ENCODE measurements around the gene CORO7.
"Not testable (repeated sequence)": the region's sequence is repeated elsewhere in the genome, so short reads cannot be mapped to it uniquely, and the experiment has no call there.

The CORO7 gene

DNA sequence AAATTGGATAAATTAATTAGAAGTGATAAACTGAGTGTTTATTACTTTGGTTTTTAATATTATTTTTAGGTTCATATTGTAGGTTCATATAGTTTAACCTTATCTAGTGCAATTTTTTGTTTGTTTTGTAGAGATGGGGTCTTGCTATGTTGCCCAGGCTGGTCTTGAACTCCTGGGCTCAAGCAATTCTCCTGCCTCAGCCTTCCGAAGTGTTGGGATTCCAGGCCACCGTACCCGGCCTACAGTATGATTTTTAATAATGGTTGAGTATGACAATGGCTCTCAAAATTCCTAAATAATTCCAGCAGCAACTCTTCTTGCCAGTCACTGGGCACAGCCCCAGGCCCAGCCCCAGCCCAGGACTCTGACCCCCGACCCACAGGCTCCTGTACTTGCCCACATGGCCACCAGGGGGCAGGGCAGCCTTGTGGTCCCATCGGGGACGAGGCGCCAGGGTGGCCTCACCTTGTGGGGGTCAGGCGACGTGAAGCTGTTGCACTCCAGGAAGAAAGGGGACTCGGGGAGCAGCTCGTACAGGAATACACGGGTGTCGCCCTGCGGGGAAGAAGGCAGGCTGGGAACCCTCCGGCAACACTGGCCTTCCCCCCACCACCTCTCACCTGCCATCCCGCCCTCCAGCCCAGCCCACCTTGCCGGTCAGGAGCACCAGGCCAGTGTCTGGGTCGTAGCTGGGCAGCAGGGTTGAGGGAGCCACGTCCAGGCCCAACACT is 57.4 kb downstream of the CORO7 start:
- in situ Hi-C loops (cut with MboI; ENCODE audit: low sequenced_read_pairs) = no loop called here

DNA sequence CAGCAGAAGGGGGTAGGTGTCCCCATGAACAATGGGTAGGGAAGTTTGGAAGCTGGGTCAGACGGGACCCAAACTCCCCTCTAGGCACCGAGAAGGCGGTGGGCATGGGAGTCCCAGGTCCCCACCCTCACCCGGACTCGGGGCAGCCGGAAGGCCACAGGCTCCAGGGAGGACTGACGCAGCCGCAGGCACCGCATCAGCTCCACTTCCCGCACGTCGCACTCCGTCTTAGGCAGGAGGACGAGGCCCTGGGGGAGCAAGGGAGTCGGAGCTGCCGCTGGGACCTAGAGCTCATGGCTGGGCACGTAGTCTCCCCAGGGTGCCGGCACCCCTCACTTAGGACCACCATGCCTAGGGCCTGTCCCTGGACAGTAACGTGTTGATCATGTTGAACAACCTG is 58.2 kb downstream of the CORO7 start:
- in situ Hi-C loops (cut with MboI; ENCODE audit: low sequenced_read_pairs) = no loop called here

DNA sequence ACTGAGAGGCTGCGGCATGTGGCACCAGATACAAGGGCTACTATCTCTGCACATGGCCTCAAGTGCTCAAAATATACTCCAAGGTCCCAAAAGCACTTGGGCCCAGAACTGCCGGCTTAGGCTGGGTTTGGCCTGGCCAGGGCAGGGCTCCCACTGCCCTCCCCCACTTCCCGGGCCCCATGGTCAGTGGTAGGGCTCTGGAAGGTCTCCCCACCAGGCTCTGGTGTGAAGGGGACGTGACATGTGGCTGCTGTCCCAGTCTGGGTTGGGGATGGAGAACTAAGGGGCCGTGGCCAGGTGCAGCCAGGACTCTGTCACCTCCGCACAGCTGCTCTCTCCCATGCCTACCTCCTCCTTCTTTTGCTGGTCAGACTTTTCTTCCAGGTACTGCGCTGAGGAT is 59.6 kb downstream of the CORO7 start:
- in situ Hi-C loops (cut with MboI; ENCODE audit: low sequenced_read_pairs) = no loop called here

DNA sequence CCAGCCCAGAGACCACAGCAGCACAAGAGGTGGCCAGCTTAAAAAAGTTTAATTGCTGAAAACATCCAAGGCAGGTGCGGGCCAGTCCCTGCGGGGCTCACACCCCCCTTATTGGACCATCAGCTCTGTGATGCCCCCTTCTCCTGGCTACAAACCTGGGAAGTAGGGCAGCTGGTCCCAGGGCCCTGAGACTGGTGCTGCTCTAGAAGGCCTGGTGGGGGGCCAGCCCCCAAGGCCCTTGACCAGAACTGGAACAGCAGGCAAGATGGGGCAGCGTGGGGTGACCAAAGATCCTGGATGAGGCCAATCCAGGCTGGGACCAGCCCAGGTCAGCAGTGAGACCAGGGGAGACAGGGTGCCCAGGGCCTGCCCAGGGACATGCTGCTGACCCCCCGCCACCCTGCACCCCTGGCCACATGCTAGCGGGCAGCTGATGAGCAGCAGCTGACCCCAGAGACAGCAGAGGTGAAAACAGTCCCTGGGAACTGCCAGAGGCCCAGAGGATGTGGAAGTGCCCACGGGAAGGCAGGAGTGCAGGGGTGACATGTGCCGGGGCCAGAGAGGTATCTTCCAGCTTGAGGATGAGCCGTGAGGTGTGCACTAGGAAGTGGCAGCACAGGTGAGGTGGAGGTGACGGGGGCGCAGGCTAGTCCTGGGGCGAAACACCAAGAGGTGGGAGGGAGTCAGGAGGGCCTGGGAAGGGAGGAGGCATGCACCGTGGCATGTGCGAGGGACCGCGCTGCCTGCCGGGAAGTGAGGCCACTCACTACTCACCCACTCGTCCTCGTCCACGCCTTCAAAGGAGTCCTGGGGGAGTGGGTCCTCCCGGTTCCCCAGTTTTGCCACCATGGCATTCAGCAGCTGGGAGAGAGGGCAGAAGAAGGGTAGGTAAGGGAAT is 61.6 kb downstream of the CORO7 start:
- in situ Hi-C loops (cut with MboI; ENCODE audit: low sequenced_read_pairs) = no loop called here

DNA sequence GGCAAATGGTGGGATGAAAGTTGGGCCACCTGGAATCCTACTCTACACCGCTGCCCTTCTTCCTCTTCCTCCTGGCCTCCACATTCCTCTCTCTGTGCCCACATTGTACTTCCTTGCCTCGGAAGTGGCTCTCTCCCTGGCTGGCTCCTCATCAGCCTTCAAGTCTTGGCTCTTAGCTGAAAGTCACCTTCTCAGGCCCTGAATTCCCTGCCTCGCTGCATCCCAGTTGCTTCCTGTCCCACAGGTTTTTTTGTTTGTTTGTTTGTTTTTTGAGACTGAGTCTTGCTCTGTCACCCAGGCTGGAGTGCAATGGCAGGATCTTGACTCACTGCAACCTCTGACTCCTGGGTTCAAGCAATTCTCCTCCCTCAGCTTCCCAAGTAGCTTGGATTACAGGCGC is 62.7 kb downstream of the CORO7 start:
- in situ Hi-C loops (cut with MboI; ENCODE audit: low sequenced_read_pairs) = no loop called here

DNA sequence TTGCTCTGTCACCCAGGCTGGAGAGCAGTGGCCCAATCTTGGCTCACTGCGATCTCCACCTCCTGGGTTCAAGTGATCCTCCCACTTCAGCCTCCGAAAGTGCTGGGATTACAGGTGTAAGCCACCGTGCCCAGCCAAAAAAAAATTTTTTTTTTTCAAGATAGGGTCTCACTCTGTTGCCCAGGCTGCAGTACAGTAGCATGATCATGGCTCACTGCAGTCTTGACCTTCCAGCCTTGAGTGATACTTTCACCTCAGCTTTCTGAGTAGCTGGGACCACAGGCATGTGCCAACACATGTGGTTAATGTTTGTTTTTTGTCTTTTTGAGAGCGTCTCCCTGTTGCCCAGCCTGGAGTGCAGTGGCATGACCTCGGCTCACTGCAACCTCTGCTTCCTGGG is 63.6 kb downstream of the CORO7 start:
- in situ Hi-C loops (cut with MboI; ENCODE audit: low sequenced_read_pairs) = no loop called here

DNA sequence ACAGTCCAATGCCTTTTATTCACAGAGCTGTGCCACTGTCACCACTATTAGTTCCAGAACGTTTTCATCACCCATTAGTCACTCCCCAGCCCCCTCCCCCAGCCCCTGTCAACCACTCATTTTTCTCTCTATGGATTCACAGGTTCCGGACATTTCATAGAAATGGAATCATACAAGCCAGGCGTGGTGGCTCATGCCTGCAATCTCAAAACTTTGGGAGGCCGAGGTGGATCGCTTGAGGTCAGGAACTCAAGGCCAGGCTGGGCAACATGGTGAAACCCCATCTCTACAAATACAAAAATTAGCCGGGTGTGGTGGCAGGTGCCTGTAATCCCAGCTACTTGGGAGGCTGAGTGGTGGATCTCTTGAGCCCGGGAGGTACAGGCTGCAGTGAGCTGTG is 64.5 kb downstream of the CORO7 start:
- in situ Hi-C loops (cut with MboI; ENCODE audit: low sequenced_read_pairs) = no loop called here

DNA sequence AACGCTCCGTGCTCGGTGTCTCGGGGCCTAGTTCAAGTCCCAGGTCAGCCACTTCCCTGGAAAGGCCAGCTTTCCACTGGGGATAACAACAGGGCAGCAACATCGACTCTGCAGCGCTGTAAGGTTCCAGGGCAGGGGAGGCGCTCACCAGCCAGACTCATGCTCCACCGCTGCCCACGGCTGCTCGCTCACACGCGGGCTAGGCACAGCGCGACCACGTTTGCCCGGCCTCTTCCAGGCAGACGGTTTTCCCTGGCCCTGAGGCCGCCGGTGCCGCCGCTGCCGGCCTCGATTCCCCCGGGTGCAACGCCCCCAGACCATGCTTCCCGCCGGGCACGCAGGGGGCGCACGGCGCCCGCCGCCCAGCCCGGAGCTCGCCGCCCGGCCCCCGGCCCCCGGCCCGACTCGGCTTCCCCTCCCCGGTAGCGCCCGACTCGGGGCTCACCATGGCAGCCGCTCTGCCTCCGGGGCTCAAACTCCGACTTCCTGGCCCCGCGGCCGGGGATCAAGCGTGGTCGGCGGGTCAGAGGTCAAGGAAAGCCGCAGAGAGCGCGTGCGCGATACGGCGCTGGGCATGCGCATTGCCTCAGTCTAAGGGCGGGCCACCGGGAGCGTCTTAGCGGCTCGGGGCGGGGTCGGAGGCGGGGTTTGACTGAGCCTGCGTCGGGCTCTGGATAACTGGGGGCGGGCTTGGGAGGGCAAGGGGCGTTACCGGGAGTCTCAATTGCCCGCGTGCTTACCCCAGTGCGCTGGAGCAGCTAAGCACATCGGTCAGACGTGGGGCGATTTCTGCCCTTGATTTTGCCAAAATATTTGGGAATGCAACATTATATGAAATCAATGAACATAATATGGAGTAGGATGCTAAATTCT is 65.4 kb downstream of the CORO7 start, which contains the start of gene PAM16:
Gene PAM16, minus strand, starts transcription at position 535 of the 873 bp plus-strand sequence. Its CDS starts 87 bp downstream, at position 448.
- in situ Hi-C loops (cut with MboI; ENCODE audit: low sequenced_read_pairs) = no loop called here

DNA sequence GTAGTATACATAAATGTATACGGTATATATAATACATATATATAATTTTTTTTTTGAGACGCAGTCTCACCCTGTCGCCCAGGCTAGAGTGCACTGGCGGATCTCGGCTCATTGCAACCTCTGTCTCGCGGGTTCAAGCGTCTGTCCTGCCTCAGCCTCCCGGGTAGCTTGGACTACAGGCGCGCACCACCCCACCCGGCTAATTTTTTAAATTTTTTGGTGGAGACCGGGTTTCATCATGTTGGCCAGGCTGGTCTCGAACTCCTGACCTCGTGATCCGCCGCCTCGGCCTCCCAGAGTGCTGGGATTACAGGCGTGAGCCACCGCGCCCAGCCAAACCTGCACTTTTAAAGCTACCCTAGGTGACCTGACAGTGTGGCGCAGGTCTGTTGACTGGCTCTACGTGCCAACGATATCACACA is 66.0 kb downstream of the CORO7 start:
- in situ Hi-C loops (cut with MboI; ENCODE audit: low sequenced_read_pairs) = no loop called here

DNA sequence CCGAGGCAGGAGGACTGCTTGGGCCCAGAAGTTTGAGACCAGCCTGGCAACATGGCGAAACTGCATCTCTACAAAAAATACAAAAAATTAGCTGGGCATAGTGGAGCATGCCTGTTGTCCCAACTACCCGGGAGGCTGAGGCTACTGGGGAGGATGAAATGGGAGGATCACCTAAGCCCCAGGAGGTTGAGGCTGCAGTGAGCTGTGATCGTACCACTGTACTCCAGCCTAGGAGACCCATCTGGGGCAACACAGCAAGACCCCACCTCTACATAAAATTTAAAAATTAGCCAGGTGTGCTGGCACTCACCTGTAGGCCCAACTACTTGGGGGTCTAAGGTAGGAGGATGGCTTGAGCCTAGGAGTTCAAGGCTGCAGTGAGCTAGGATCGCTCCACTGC is 67.1 kb downstream of the CORO7 start:
- in situ Hi-C loops (cut with MboI; ENCODE audit: low sequenced_read_pairs) = no loop called here

DNA sequence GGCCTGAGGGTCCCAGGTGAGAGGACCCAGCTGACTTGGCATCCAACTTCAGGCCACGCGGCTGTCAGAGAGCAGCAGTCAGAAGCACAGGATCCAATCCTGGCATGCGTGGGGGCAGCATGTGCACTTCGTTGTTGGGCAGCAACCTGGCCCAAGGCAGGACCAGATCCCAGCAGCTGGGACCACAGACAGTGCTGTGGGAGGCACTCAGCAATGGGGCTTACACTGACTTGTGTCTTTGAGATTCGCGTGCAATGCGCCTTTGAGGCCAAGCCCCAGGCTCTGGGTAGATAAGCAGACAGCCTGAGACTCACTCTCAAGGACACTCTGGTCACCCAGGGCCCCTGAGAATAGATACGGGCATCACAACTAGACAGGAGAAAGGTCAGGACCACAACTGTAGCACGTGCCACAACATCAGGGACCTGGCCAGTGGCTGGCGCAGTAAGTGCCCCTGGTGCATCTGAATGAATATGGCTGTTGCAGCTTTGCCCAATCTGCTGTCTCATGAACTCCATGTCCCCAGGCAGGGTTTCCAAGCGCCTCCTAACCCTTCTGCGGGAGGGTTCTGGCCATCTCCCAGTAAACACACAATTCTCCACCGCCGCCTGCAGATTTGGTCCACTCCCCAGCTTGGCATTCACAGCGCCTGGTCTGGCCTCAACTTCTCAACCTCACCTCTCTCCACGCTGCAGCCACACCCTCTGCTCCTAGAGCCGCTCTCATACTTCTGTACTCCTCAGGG is 68.5 kb downstream of the CORO7 start:
- in situ Hi-C loops (cut with MboI; ENCODE audit: low sequenced_read_pairs) = no loop called here

DNA sequence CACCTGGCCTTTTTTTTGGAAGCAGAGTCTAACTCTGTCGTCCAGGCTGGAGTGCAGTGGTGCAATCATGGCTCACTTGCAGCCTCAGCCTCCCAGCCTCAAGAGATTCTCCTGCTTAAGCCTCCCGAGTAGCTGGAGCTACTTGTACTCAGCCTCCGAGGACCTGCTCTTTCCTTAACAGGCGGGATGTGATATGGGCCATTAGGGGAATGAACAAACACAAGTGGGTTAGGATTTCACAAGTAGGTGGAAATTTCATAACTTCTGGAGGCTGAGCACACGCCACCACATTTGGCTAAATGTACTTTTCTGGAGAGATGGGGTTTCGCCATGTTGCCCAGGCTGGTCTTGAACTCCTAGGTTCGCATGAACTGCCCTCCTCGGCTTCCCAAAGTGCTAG is 69.4 kb downstream of the CORO7 start:
- in situ Hi-C loops (cut with MboI; ENCODE audit: low sequenced_read_pairs) = no loop called here

DNA sequence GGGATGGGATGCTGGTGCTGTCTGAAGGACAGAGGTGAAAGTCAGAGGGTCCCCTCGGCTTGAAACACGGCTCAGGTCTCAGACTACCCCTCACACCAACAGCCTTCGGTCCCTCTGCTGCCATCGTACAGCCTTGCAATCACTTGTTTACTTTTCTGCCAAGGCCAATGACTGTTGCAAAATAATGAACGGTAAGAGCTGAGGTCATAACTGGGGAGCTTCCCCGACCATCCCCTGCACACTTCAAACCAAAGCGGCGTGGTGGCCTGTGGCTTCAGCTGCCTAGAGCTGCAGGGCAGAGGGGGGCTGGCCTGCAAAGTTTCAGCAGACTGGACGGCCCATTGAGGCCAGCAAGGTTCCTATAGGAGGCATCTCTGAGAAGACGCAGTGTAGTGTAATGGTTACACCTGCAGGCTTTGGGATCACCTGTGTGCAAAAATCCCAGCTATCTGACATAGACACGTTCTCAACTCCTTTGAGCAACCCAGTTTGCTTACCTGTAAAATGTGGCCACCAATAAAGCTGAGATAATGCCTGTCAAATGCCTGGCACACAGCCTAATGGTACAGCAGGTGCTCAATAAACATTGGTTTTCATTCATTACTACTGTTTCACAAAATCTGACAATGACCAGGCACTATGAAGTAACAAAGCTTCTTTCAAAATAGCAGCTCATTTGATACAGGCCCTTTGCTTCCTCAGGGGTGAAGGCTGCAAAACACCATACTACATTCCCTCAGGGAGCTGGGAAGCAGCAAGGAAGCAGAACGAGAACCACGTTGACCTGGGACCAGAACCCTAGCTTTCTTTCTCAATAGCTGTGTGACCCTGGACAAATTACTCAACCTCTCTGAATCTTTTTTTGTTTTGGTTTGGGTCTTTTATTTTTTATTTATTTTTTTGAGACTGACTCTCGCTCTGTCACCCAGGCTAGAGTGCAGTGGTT is 70.3 kb downstream of the CORO7 start:
- in situ Hi-C loops (cut with MboI; ENCODE audit: low sequenced_read_pairs) = no loop called here

DNA sequence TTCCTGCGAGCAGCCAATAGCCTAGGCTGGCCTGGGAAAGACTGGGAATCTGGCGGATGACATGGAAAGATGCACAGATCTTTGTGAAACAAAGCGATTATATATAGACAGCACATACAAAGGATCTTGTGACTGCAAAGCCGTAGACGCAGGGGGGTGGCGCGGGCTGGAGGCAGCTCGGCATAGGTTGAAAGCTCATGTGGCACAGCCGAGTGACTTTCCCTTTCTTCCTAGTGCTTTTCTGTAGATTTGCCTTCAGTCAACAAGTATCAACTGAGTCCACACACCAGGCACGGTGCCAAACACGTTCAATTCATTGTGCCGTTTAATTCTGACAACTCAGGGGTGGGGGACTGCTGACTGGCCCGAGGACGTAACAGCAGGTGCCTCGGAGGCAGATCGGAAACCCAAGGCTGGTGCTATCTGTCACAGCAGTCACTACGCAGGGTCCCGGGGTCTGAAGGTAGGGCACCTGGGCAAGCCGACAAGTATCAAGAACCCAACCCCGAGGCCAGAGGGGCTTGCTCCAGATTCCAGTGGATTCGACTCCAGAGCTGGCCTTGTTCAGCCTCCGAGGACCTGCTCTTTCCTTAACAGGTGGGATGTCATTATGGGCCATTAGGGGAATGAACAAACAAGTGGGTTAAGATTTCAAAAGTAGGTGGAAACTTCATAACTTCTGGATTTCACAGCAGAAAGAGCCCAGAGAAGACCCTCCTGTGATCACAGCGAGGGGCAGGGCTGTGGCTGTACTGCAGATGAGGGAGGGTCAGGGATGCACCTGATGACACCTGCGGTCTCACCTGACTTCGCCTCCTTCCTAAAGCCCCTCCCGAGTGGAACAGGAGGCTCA is 71.2 kb downstream of the CORO7 start:
- in situ Hi-C loops (cut with MboI; ENCODE audit: low sequenced_read_pairs) = no loop called here

DNA sequence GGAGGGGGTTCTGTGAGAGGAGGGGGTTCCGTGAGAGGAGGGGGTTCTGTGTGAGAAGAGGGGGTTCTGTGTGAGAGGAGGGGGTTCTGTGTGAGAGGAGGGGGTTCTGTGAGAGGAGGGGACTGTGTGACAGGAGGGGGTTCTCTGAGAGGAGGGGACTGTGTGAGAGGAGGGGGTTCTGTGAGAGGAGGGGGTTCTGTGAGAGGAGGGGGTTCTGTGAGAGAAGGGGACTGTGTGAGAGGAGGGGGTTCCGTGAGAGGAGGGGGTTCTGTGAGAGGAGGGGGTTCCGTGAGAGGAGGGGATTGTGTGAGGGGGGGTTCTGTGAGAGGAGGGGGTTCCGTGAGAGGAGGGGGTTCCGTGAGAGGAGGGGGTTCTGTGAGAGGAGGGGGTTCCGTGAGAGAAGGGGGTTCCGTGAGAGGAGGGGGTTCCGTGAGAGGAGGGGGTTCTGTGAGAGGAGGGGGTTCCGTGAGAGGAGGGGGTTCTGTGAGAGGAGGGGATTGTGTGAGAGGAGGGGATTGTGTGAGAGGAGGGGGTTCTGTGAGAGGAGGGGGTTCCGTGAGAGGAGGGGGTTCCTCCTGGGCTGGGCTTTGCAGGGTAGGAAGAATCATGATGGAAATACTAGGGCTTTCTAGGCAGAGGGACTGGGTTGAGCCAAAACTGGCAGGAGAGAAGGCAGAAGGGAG is 72.0 kb downstream of the CORO7 start:
- in situ Hi-C loops (cut with MboI; ENCODE audit: low sequenced_read_pairs) = not testable (repeated sequence)

DNA sequence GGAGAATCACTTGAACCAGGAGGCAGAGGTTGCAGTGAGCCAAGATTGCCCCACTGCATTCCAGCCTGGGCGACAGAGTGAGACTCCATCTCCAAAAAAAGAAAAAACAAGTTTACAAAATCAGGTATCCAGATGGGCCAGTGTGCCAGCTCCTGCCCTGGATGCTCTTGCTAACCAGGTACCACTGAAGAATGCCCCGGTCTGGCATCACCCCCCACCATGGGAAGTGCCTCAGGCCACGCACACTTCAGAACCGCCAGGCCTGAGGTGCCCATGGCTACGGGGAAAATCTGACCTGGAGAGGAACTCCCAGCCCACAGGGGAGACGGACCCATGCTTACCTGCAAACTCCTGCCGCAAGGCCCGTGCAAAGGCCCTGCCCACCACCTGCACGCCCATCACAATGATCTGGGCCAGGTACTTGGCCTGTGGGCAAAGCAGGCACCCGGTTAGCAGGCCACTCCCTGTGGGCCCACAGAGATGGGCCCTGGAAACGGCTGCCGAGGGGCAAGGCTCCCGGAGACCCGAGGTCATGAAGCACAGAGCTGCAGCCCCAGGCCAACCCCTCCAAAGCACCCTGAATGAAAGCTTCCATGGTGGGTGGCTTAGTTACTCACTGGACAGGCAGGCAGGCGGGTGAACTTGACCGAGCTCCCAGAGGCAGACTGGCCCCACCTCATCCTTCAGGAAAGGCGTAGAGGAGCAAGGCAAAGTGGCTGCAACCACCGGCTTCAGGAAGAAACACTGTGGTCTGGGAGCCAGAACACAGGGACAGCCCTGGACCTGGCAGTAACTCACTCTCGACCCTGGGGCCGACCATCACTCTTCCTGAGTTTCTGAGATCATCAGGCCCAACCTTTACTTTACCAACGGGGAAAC is 73.3 kb downstream of the CORO7 start:
- in situ Hi-C loops (cut with MboI; ENCODE audit: low sequenced_read_pairs) = no loop called here

DNA sequence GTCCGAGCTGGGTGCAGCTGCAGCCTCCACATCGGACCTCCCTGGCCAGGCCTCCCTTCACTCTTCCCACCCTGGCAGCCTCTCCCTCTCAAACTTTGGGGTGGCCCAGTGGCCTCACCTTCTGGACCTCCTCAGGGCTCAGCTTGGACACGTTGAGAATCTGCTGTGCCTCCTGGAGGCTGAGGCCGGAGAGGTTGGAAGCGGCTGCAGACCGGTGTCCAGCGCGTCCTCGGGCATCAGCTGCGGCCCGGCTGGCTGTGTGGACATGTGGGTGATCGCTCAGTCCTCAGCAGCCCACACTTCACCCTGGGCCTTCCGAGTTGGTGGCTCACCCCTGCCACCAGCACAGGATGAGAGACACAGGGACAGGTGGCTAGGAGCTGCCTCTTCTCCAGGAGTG is 75.1 kb downstream of the CORO7 start:
- in situ Hi-C loops (cut with MboI; ENCODE audit: low sequenced_read_pairs) = no loop called here
